GM21360 (cell line): ENCODE results near the gene COL26A1.

ENCODE experiments used
- ATAC-seq: cut with Tn5 transposase; IDR thresholded peaks from one replicate; pipeline ENCODE4 v1.9.1; 2021; ENCODE audit warnings: mild to moderate bottlenecking, moderate library complexity; ENCODE audit not compliant: unreplicated experiment

COL26A1 gene

DNA sequence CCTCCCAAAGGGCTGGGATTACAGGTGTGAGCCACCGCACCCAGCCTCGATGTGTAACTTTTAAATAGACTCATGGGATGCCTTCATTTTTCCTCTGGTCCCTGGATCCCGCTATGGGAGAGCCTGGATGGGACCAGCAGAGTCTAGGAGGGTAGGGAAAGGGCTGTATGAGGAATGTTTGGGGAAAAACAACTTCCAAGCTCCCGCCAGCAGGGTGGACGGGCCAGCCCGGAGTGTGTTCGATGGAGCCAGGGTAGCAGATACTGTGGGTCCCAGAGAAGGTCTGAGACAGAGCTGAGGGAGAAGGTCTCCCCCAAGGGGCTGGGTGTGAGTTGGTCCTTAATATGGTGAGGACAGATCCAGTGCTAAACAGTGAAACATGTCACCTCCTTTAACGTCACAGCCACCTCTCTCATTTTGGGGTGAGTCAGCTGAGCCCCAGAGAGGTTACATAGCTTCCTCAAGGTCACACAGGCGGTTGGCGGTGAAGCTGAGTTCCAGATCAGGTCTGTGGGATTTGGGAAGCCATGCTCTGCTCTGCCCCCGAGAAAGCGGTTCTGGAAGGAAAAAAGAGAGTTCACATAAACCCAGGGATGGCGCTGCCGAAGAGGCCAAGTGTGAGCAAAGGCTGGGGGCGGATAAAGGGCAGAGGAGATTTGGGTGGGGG is 200.0 kb downstream of the COL26A1 start:
- ATAC-seq, result no peak

DNA sequence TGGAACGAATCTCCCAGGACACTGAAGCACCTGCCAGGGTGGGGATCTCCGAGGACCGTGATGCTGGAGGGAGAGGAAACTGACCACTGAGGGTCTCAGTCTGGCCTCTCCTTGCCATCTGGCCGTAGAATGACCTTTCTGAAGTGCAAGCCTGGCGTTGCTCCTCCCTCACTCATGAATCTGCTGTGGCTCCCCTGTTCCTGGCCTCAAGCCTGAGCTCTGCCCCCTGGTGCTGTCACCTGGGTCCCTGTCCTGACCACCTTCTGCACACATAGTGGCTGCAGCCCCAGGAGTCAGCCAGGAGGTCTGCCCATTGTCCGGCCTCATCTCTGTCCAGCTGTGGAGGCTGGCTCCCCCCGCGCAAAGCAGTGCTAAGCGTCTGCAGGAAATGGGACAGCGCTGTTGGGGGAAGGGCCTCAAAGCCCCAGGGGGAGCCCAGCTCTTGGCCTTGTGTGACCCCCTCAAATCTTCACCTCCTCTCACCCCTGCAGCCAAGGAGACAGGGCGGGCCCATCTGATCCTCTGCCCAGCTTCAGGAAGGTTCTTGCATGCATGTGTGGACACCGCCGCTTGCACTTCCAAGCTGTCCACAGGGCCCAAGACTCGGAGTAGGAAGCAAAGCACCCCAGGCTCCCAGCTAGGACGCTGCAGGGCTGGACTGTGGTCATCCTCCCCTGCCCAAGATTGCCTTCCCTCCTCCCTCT is 200.7 kb downstream of the COL26A1 start:
- no peak for ATAC-seq

DNA sequence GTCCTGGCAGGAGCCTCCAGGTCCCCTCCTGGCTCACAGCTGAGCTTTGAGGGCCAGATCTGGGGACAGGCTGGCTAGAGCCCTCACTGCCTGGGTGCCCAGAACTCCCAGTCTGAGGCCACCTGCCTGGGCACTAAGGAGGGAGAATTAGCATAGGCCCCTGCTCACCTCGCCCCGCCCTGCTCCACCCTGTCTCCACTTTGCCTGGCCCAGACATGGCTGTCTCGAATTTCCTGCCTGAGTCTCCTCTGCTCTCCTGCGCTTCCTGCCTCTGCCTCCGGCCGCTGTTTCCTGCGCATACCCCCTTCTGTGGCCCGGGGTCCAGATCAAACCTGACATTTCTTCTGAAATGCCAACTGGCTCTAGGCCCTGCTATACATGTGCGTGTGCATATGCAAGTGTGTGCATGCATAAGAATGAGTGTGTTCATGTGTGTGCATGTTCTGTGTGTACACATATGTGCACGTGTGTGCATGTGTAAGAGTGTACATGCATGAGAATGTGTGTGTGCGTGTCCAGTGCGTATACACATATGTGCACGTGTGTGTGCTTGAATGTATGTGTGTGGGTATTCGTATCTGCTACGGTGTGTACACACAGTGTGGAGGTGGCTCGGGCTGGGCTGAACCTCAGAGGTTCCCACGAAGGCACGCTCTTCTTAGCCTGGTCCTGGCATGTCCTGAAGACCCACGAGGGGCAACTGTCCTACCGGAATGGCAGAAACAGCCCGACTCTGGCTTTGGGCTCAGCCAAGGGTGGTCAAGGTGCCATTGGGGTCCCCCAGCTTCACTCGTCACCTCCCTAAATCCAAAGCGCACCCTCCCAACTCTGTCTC is 201.5 kb downstream of the COL26A1 start:
- ATAC-seq, result no peak

DNA sequence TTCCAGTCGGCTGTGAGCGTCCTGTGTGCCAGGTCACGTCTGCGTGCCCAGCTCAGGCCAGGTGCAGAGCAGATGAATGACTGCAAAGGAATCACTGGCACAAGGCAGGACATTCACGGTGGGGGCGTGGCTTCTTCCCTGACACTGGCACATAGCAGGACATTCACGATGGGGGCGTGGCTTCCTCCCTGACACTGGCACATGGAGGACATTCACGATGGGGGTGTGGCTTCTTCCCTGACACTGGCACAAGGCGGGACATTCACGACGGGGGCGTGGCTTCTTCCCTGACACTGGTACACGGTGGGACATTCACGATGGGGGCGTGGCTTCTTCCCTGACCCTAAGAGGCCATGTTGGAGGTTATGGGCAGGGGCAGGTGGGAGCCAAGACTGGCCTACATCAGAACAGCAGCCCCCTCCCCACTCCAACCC is 202.1 kb downstream of the COL26A1 start:
- ATAC-seq, result no peak

DNA sequence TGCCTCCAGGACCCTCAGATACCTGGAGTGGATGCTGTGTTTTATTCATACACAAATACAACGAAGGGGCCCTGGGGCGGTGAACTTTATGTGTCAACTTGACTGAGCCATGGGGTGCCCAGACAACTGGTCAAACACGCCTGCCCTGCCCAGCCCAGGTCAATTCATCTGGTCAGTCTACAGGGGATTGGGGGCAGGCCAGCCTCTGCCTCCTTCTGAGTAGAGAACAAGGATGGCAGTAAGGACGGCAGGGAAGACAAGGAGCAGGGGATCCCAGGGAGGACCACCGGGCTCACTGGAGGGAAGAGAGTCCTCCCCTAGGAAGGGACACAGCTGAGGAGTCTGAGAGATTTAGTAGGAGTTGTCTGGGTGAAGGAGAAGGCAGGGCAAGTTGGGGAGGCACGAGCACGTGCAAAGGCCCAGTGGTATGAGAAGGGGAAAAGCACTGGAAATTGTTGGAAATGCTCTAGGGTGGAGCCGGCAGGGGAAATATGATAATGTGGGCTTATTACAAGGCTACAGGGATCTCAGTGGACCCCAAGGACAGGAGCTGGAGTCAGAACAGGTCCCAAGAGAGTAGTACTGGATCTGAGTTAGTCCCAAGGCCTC is 203.0 kb downstream of the COL26A1 start:
- no peak for ATAC-seq

DNA sequence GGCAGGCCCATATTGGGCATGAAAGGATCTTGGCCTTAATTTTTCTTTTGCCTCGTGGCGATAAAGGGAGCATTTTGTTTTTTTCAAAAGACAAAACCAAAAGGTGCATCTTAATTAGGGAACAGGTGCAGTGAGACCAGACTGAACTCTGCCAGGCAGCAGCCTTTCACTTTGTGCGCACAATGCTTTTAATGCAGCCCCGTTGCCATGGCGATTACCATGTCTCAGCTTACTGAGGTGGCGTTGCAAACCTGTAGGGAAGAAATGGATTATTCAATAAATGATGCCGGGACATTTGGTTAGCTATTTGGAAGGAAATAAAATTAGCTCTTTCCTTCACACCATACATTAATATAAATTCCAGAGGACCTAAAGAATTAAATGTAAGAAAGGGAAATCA is 204.6 kb downstream of the COL26A1 start:
- ATAC-seq, result no peak

DNA sequence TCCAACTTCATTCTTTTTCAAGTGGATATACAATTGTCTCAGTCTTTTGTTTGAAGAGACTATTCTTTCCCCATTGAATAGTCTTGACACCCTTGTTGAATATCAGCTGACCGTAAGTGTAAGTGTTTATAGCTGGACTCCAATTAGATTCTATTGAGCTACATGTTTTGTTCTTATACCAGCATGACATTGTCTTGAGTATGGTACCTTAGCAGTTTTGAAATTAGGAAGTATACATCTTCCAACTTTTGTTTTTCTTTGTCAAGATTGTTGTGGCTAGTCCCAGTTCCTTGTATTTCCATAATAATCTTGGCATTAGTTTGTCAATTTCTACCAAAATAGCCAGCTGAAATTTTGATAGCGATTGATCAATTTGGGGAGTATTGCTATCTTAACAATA is 209.5 kb downstream of the COL26A1 start:
- no peak for ATAC-seq

DNA sequence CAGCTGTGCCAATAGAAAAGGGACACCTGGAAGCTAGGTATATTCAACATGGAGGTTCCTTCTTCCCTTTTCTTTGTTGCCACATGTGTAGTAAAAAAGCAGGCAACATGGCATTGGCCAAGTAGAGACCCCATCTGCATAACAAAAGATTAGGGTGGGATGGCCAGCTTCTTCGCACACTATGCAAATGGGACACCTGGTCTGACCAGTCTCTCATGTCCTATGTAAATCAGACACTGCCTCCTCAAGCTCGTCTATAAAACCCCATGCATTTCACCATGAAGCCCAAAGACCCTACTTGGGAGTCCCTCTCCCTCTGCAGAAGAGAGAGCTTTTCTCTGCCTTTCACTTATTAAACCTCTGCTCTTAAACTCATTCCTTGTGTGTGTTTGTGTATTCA is 212.5 kb downstream of the COL26A1 start:
- ATAC-seq, result no peak

DNA sequence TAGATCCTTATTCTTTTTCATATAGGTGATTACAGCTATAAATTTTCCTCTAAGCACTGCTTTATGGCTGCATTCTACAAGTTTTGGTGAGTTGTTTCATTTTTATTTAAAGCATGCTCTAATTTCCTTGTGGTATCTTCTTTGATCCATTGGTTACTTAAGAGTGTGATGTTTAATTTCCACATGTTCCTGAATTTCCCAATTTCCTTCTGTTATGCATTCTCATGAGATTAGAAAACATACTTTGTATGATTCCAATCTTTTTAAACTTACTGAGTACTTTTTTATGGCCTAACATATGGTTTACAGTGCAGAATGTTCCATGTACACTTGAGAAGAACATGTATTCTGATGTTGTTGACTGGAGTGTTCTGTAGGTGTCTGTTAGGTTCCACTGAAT is 213.0 kb downstream of the COL26A1 start:
- ATAC-seq, result no peak

DNA sequence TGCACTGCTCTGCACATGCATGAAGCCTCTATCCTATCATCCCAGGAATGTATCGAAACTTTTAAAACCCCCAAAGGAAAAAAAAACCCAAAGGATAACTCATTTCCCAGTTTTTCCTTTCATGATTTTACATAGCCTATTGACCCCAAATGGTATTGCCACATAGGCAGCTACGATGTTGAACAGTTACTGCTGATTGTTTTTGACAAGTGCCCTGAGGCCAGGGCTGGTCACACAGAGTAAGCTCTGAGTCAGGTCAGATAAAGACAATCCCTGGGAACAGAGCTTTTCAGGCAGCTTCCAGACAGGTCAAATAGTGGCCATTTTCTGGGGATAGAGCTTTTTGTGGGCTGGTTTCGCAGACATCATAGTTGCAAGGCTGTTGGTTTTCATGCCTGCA is 214.3 kb downstream of the COL26A1 start:
- ATAC-seq, result no peak

DNA sequence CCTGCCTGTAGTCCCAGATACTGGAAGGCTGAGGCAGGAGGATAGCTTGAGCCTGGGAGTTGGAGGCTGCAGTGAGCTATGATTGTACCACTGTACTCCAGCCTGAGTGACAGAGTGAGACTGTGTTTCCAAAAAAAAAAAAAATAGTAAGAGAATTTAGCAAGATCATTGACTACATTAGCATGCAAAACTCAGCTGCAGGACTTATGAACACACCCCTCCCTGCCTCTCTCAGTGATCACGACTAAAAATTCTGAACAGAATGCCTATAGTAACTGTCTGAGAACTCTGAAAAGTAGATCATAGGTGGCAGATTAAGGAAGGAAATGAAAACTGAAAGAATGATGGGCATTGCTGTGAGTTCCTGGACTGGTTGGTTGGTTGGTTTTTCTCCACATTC is 215.9 kb downstream of the COL26A1 start:
- no peak for ATAC-seq

DNA sequence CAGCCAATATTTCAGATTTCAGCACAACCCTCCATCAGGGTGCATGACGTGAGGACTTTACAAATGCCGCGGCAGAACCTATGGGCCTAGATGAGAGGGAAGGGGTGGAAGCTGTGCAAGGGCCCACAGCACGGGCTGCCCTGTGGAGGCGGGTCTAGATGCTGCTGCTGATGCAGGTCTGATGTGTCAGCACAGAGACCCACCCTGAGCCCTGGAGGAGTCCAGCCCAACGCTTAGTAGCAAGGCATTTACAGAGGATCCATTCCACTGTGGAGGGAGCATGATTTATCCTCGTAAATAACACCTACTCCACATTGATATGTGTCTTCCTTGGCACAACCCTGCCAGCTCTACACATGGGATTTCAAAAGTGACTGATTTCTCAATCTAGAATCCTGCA is 217.9 kb downstream of the COL26A1 start:
- no peak for ATAC-seq

DNA sequence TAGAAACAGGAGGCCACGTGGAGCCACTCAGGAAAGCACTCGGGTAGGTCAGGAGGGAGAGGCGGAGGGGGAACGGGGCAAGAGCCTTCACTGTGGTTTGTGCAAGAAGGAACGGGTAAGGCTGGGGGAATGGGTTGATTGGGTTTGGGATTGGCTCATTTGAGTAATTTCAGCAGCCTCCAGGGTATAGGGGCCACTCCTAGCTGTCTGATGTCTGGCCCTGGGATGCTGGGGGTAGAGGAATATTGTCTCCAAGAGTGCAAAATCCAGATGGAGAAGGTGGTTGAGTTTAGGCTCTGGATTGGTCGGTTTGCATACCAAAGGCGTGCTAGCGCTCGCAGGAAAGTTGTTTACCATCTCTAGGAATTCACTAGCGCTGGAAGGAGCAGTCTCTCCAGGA is 219.2 kb downstream of the COL26A1 start:
- no peak for ATAC-seq

DNA sequence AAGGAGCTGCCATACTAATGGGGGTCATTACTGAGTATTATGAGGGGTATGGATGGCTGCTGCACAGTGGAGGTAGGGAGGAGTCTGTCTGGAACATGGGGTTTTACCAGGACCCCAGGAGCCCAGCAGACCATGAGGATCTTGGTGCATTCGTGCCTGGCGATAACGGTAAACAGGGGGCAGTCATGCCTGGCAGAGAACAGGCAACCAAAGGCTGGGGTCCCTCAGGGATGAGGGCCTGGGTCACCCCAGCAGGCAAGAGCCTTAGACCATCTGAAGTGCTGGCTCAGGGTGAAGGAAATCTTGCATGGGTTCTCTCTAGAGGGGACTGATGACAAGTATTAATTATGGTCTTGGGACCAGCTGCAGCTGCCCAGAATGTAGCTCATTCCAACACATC is 220.3 kb downstream of the COL26A1 start:
- ATAC-seq, result no peak

DNA sequence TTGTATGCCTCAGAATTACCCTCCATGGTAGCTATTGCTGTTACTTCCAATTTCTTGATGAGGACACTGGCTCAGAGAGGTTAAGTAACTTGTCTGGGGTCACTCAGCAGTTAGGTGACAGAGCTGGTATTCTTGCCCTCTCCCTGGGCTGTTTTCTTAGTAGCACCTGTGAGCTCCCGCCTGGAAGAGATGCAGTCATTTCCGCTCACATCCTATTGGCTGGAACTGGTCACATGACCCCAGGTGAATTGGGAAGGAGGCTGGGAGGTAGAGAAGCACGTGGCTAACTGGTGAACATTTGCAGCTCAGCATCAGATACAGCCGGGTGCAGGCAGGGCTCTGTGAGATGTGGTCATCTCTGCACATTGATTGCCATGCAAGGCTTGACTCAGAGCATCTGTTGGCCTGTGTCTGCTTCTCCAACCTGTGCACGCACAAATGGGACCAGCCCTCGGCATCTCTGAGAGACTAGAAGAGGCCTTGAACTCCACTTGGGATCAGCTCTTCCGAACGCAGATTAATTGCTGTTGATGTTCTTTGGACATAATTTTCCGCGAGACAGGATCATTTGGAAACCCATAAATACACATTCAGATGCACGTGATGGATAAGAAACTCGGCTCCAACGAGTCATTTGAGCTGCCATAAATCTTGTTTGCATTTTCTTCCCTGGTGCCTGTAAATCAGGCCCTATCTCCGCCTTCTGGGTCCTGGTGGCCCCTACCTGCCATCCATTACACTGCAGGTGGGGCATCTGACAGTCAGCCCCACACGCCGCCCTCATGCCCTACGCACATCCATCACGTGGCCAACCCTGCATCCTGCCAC is 223.6 kb downstream of the COL26A1 start:
- ATAC-seq, result no peak

DNA sequence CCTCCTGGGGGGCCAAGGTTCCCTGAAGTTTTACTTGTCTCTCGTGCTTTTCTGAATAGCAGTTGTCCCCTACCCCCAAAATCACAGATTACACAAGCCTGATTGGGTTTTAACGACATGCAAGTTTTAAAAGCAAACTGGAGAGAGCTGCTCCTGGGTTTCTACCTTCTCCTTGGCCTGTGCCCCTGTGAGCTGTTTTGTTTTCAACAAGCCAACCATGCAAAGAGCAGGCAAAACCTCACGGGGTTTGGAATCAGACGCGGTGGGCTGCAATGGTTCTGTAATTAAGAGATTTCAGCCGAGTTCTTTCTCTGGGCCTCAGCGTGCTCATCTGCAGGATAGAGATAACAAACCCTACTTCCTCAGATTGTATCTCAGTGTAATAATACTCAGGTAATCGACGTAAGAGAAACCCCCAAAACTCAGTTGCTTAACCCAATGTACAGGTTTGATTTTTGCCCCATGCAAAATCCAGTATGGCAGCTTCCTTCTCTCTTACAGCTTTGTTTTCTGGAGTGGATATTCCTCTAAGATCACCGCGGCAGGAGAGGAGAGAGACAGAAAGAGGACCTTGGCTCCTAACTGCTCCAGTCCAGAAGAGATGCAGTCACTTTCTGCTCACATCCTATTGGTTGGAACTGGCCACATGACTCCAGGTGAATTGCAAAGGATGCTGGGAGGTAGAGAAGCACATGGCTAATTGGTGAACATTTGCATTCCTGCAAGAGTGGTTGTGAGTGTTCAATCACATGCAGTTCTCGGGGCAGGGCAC is 224.4 kb downstream of the COL26A1 start:
- no peak for ATAC-seq

DNA sequence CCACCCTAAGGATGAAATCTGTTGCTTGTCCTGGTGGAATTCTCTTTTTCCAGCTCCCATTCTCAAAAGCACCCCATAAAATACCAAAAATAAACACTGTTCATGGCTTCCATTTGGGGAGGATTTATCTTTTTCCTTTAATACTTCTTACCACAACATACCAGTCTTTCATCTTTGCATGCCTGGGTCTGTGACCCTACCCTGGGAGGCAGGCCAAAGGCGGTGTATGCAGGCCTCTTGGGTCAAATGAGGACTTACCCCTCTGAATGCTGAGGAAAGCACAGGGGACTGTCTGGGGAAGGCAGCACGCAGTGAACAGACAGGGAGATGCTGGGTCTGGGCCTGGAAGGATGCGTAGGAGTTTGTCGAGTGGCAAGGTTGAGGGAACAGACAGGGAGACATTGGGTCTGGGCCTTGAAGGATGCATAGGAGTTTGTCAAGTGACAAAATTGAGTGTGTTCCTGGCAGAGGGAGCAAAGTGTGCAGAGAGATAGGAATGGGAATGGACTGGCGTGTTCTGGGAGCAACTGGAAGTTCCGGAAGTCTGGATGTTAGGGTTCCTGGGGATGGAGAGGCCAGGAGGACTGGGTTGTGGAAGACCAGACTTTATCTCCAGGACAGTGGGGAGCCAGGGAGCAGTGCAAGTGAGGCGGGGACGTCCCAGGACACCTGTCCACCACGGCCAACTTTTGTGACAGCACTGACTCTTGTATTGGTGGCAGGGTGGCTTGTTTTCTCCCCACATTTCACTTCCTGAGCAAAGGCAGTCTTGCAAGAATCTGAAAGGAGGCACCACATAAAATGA is 225.7 kb downstream of the COL26A1 start:
- no peak for ATAC-seq

DNA sequence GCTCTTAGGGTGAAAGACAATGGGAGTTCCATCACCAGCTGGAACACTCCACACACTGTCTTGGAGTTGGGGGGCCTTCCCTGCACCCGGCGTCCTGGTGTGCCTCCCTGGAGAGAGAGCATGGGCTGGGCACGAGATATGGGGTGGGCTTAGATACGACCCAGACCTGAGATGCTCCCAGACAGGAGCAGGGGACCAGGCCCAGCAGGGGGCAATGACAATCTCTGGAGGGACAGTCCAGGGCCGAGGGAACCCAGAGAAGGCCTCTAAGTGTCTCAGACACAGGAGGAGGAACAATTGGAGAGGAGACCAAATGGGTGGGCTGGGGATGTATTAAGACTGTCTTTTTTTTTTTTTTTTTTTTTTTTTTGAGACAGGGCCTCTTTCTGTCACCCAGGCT is 226.4 kb downstream of the COL26A1 start:
- ATAC-seq, result no peak
